ENCODE measurements around the gene RMRP.

The RMRP gene

DNA sequence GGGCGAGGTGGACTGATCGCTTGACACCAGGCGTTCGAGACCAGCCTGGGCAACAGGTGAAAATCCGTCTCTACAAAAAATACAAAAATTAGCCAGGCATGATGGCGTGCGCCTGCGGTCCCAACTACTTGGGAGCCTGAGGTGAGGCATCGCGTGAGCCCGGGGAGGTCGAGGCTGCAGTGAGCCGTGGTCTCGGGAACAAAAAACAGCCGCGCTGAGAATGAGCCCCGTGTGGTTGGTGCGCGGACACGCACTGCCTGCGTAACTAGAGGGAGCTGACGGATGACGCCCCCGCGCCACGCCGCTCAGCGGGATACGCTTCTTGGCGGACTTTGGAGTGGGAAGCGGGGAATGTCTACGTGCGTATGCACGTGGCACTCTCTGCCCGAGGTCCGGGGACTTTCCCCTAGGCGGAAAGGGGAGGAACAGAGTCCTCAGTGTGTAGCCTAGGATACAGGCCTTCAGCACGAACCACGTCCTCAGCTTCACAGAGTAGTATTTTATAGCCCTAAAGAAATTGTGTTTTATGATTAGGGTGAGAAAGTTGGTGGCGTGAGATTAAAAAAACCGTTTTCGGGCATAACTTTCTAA is at the start of gene RMRP:
RMRP (minus strand) TSS at position 474 of the 591 bp plus-strand sequence.
- peak; percentile 95 for DNase-seq (ENCODE audit: low read depth)

DNA sequence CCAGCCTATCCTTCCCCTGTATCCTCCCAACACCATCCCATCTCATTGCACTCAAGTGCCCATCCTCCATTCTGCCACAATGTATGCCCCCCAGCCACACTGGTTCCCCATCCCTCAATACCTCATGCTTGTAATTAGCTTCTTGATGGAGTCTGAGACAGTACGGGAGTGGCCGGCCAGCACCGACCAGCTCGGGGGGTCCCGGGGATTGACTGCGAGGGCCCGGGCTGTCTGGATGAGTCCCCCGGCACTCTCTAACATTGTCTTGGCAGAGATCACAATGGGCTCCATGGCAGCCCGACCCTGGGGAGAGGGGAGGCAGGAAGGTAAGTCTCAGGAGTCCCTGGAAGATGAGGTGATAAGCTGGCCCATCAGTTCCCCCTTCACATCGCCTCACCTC is 49.1 kb upstream of the RMRP start:
- no peak for DNase-seq (ENCODE audit: low read depth)

DNA sequence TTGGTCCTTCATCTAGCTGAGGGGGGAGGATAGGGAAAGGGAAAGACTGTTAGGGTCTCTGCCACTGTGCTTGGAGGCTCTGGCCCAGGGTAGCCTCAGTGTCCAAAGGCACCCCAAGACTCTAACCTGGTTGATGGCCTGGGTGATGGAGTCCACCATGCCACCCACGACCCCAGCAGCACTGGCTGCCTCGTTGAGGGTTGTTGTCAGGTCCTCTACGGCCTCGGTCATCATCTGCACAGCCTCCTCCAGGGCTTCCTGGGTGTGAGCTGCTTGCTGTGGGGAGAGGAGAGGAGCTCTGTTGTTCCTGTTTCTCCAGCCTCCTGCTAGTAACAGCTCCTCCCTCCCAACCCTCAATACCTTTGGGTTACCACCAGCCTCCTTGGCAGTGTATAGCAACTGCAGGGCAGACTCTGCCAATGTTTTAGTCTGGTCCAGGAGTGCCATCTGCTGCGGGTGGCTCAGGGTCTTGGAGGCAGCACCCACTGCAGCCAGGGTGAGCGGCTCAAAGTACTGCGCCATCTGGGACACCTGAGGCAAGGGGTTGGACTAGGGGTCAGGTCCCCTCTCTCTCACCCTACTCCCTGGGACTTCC is 48.1 kb upstream of the RMRP start:
- no peak for DNase-seq (ENCODE audit: low read depth)

GRCh38 chr9:35705372-35705771 is 47.6 kb upstream of the RMRP start:
- no peak for DNase-seq (ENCODE audit: low read depth)

DNA sequence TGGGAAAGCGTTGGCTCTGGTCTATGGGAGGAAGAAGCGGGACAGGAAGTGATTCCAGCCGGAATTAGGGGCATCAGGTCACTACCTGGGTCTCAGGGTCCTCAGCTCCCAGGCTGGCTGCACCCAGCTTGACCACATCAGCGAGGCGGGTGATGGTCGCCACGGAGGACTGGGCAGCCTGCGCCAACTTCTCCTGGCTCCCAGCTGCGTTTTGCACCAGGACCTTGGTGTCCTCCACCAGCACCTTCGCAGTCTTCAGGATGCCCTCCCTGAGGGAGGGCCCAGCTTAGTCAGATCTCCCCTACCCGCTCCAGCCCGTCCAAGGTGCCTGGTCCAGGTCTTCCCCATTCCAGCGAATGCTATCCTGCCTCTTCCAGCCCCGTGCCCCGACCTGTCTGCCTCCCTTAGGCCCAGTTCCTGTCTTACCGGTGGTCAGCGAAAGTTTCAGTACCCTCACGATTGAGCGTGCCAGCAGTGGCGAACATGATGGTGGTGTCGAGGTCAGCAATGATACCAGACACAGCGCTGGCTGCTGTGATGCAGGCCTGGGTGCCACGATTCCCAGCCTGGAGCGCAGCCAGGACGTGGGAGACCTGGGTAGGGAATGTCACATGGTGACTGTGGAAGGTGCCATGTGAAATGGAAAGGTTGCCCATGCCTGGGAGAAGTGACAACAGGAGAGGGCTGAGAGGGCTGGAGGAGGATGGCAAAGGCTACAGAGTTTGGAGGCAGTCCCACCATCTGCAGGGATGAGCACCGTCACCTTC is 46.3 kb upstream of the RMRP start:
- DNase-seq (ENCODE audit: low read depth), result no peak

DNA sequence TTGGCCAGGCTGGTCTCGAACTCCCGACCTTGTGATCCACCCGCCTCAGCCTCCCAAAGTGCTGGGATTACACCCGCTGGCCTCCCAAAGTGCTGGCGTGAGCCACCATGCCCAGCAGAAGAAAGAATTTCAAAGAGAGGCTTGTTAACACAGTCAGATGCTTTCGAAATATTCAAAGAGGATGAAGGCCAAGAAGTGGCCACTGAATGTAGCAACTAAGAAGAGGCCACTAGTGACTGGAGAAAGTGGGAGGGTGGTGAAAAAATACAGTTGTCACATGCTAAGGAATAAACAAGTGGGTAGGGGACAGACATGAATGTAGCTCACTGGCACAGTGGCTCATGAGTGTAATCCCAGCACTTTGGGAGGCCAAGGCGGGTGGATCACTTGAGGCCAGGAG is 44.9 kb upstream of the RMRP start:
- no peak for DNase-seq (ENCODE audit: low read depth)

DNA sequence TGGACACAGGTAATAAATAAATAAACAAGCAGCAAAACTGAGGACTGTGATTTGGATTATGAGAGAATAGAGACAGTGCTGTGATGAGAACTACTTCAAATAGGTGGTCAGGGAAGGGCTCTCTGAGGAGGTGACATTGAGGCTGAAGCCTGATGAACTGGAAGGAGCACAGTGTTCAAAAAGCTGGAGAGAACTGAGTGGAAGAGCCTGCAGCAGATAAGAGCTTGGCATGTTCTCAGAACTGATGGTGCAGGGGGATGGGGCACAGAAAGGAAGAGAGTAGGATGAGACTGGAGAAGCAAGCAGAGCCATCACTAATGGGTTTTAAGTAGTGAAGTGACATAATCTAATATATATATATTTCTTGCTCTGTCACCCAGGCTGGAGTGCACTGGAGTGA is 43.1 kb upstream of the RMRP start:
- DNase-seq (ENCODE audit: low read depth), result no peak

DNA sequence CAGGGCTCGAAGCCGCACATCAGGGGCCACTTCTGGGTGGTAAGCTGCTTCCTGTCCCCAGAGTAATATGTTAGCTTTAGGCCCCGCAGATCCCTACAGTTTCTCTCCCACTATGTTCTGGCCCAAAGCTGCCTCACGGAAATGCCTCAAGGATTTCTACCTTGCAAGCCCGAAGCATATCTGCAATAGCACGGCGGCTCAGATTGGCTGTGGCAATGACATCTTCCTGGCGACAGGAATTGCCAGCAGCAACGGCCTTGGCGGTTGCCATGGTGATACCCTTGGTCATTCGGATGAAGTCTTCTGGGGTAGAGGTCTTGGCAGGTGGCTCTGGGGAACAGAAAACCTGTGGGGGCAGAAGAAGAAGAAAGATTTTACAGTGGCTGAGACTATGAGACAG is 42.2 kb upstream of the RMRP start:
- no peak for DNase-seq (ENCODE audit: low read depth)

DNA sequence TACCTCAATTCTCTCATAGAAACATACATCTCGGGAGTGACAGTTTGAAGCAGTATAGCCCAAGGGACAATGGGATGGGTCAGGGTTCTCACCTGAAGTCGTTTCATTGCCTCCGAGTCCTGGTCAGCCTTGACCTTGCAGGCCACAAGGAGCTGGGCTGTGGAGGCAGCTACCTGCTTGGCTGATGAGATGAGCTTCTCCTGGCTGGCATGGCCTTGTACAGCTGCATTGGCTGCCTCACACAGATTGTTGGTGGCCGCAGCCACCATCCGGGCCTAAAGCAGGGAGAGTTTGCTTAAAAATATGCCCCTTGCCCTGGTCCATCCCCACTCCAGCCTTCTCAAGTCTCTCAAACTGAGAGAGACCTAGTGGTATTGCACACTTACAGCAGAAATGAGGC is 40.4 kb upstream of the RMRP start:
- no peak for DNase-seq (ENCODE audit: low read depth)

- DNase-seq (ENCODE audit: low read depth), result no peak
Measured at GRCh38 chr9:35697486-35697885, 39.7 kb upstream of the RMRP start.

GRCh38 chr9:35696520-35697215 is 38.8 kb upstream of the RMRP start:
- DNase-seq (ENCODE audit: low read depth), result peak; percentile 24

DNA sequence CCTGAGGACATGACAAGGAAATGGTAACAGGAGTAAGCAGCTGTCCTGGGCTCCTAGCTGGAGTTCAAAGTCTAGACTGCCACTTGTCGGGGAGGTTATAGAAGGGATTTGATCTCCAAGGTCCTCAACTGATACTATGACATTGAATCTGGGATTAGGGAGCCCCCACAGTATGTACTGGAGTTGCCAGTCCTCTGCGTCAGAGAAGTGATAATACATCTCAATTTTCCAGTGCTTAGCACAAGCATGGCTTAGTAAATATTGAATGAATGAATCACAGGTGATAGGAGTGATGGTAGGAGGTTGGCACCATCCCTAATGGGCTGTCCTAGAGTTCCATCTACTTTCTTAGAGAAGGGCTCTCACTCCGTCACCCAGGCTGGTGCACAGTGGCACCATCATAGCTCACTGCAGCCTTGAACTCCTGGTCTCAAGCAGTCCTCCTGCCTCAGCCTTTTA is 38.2 kb upstream of the RMRP start:
- DNase-seq (ENCODE audit: low read depth), result no peak

GRCh38 chr9:35691757-35692301 is 34.0 kb upstream of the RMRP start:
- no peak for DNase-seq (ENCODE audit: low read depth)

- no peak for DNase-seq (ENCODE audit: low read depth)
Measured at GRCh38 chr9:35691334-35691650, 33.5 kb upstream of the RMRP start.

DNA sequence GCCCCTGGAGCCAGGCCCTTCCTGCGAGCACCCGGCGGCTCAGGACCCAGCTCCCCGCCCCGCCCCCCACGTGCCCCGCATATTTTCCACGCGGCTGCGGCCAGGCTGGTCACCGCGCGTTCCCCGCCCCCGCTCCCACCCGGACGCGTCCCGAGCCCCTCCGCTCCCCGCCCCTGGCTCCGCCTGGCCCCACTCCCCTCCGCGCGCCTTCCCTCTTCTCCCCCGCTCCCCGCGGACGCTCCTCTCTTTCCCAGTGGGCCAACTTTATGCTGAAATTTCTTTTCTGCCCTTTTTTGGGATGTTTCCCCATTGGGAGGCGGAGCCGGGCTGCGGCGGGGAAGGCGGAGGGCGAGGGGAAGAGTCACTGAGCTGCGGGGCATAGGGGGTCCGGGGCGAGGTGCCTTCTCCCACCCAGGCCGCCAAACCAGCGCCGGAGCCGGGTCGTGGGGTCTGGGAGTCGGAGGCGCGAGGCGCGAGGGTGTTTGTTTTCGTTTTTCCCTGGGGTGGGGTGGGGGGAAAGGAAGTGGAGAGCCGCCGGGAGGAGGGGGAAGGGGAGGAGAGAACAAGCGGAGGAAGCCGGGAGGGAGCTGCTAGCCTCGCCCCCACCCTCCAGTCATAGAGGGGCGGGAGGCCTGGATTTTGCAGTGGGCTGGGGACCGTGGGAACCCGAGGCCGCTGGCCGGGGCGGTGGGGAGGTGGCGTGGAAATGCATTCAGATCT is 33.0 kb upstream of the RMRP start:
- no peak for DNase-seq (ENCODE audit: low read depth)

DNA sequence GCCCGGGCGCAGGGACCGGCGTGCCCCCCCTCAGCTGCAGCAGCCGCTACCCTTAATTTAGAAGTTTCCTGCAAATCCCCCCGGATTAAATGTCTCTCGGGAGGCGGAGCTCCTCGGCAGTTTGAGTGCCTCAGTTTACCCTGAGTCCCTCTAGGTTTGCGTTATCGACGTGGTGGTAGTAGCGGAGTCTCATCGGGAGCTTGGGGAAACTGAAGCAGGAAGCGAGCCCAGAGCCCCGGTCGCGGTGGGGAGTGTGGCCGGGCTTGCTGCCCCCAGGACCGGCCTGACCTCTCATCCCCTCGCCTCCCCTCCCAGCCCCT is 32.4 kb upstream of the RMRP start:
- DNase-seq (ENCODE audit: low read depth), result no peak

DNA sequence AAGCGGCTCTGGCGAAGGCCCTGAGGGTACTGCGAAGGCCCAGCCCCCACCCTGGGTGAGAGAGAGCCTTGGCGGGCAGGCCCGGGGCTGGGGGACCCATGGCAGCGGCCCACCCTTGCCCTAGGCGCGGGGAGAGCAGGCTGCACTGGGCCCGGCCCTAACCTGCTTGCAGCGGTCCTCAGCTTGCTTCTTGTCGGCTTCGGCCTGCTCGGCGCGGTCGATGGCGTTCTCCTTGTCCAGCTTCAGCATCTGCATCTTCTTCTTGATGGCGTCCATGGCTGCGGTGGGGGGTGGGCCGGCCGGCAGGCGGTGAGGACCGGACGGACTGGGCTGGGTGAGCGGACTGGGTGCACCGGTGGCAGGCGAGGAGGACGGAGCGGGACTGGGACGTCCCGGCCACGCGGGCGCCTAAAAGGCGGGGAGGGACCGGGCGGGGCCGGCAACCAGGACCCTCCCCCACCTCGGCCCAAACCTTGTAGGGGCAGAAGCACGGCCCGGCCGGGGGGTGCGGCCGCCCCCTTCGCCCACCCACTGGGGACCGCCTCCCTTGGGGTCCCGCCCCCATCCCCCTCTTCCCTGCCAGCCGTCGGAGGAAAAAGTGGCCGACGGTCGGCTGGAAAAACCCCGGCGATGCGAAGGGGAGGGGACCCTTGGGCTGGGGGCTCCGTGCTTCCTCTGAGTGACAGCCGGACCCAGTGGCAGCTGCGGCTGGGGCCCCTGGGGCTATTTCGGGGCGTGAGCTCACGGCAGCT is 31.9 kb upstream of the RMRP start, which contains the start of gene TPM2:
TPM2 (minus strand) TSS at position 384 of the 752 bp plus-strand sequence; CDS start at position 276, 108 bp downstream.
- no peak for DNase-seq (ENCODE audit: low read depth)

GRCh38 chr9:35688558-35689541 is 31.0 kb upstream of the RMRP start:
- no peak for DNase-seq (ENCODE audit: low read depth)

GRCh38 chr9:35687972-35688557 is 30.2 kb upstream of the RMRP start:
- DNase-seq (ENCODE audit: low read depth), result no peak

GRCh38 chr9:35687306-35687705 is 29.5 kb upstream of the RMRP start:
- no peak for DNase-seq (ENCODE audit: low read depth)
